Upper lobe of left lung (tissue), 6 donors: ENCODE measurements around the gene ICAM4. TPM values are rescaled to one million over a fixed set of nuclear protein-coding genes. Genes with fewer than 3 reads are reported as not detected.

Experiments used
- ATAC-seq, 2 donors: fragments of 200-7000 bp; cut with Tn5 transposase; one replicate each; pipeline ENCODE4 v1.9.1; 2022; ENCODE audit warnings: mild to moderate bottlenecking in 2 of 2, moderate library complexity in 2 of 2; ENCODE audit not compliant: low FRiP score in 2 of 2
- DNase-seq, 2 donors: peaks; one replicate each; pipeline ENCODE4 v3.0.0-alpha.2; 2019 to 2020
- H3K27ac ChIP-seq, 4 donors: fragments of 200-600 bp; sonication (generic); one replicate each; pipeline ENCODE4 v1.5.1; 2016 to 2019
- H3K27me3 ChIP-seq, 4 donors: fragments of 200-600 bp; sonication (generic); one replicate each; pipeline ENCODE4 v1.5.1; 2017 to 2019
- H3K36me3 ChIP-seq, 4 donors: fragments of 200-600 bp; sonication (generic); one replicate each; pipeline ENCODE4 v1.5.1; 2016 to 2019
- H3K4me1 ChIP-seq, 4 donors: fragments of 200-600 bp; sonication (generic); one replicate each; pipeline ENCODE4 v1.5.1; 2018 to 2019
- H3K4me3 ChIP-seq, 4 donors: fragments of 200-600 bp; sonication (generic); one replicate each; pipeline ENCODE4 v1.5.1; 2017 to 2019; ENCODE audit warnings: mild to moderate bottlenecking in 2 of 4, moderate library complexity in 1 of 4
- H3K9me3 ChIP-seq, 4 donors: fragments of 200-600 bp; sonication (generic); one replicate each; pipeline ENCODE4 v1.5.1; 2018 to 2019
- EP300 ChIP-seq, 4 donors: sonication (generic); formaldehyde crosslinking; IDR thresholded peaks; one replicate each; pipeline ENCODE4 v1.5.1; 2017; ENCODE audit warnings: antibody characterized with exemption in 4 of 4, control low read depth in 2 of 4
- POLR2A ChIP-seq, 4 donors: fragments of 450-650 bp; IDR thresholded peaks; one replicate each; pipeline ENCODE4 v1.5.1; 2016 to 2017; ENCODE audit warnings: antibody characterized with exemption in 4 of 4, mild to moderate bottlenecking in 2 of 4
- POLR2AphosphoS5 ChIP-seq, 2 donors: sonication (generic); formaldehyde crosslinking; IDR thresholded peaks; one replicate each; pipeline ENCODE4 v1.5.1; 2017; ENCODE audit warnings: antibody characterized with exemption in 2 of 2
- WGBS, 2 donors: methylation state at CpG; one replicate each; pipeline ENCODE4 v1.1.5; 2017 to 2018; 5-methylcytosine and 5-hydroxymethylcytosine counted together
- total RNA-seq, 6 donors: library from RNA; depleted of rRNA in 4 of 6; stranded (reverse); fragments of >200 nt in 4 of 6; gene quantifications; one replicate each; pipeline versions ENCODE4 v1.1.0 to v1.2.1, GENCODE V29; 2016 to 2021
- TF ChIP-seq, protein P1 (sequence below), 6 experiments: fragments of 450-650 bp in 4 of 6; fragments of 200-600 bp in 2 of 6; sonication (generic) in 2 of 6; IDR thresholded peaks; one replicate each; pipeline ENCODE4 v1.5.1; 2016 to 2019; ENCODE audit warnings: antibody characterized with exemption in 6 of 6
- donor health status: DM: no; HTN: no; CAD: no; lungs with moderate emphysema.
- donor health status: DM: no; HTN: yes; CAD: no; lungs with severe emphysema.

The ICAM4 gene
- total RNA-seq, 6 donors from 2014 or later = 6.3 to 24.3 (median 12.0) TPM

GRCh38 chr19:10245189-10245939 is 41.4 kb upstream of the ICAM4 start:
- H3K4me1 ChIP-seq = peaks cover 0 to 5% (median 0%) of the 10 kb centered on the region in 4 donors
- WGBS, 2 donors = 71 to 84% methylated on average over 9 of the region's 9 CpGs
- no peak overlapping the region for H3K4me3 ChIP-seq
- DNase-seq (no peak), ATAC-seq (no peak)
- no peaks in the 10 kb centered on the region for H3K9me3 ChIP-seq
- H3K27ac ChIP-seq = no peak overlapping the region
- no peak for TF ChIP-seq POLR2A (IDR thresholded peaks at IDR 0.05)
- no peak for TF ChIP-seq POLR2AphosphoS5 (IDR thresholded peaks at IDR 0.05)
- TF ChIP-seq, protein P1, sequence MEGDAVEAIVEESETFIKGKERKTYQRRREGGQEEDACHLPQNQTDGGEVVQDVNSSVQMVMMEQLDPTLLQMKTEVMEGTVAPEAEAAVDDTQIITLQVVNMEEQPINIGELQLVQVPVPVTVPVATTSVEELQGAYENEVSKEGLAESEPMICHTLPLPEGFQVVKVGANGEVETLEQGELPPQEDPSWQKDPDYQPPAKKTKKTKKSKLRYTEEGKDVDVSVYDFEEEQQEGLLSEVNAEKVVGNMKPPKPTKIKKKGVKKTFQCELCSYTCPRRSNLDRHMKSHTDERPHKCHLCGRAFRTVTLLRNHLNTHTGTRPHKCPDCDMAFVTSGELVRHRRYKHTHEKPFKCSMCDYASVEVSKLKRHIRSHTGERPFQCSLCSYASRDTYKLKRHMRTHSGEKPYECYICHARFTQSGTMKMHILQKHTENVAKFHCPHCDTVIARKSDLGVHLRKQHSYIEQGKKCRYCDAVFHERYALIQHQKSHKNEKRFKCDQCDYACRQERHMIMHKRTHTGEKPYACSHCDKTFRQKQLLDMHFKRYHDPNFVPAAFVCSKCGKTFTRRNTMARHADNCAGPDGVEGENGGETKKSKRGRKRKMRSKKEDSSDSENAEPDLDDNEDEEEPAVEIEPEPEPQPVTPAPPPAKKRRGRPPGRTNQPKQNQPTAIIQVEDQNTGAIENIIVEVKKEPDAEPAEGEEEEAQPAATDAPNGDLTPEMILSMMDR (IDR thresholded peaks at IDR 0.05) = no peak
- no peak for TF ChIP-seq EP300 (IDR thresholded peaks at IDR 0.05)
- H3K36me3 ChIP-seq = no peaks in the 10 kb centered on the region
- no peaks in the 10 kb centered on the region for H3K27me3 ChIP-seq

DNA sequence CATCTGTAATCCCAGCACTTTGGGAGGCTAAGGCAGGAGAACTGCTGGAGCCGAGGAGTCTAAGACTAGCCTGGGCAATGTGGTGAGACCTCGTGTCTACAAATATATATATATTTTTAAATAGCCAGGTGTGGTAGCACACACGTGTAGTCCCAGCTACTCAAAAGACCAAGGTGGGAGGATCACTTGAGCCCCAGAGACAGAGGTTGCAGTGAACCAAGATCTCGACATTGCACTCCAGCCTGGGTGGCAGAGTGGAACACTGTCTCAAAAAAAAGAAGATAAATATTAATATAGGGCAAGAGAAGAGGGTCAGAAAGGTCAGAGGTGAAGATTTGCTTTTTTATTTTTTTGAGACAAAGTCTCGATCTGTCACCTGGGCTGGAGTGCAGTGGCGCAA is 40.2 kb upstream of the ICAM4 start:
- Histone ChIP-seq H3K4me3 (no peak overlapping the region), H3K36me3 (no peaks in the 10 kb centered on the region), H3K4me1 (peaks cover 5 to 14% (median 8%) of the 10 kb centered on the region in 4 donors), H3K27ac (no peak overlapping the region), H3K27me3 (no peaks in the 10 kb centered on the region), H3K9me3 (no peaks in the 10 kb centered on the region)
- WGBS, 2 donors = 79 to 83% methylated on average over 6 of the region's 6 CpGs
- no peak for DNase-seq
- TF ChIP-seq EP300 (IDR thresholded peaks at IDR 0.05) (no peak), POLR2A (IDR thresholded peaks at IDR 0.05) (no peak), POLR2AphosphoS5 (IDR thresholded peaks at IDR 0.05) (no peak)
- TF ChIP-seq, protein P1 (IDR thresholded peaks at IDR 0.05) = no peak
- no peak for ATAC-seq

GRCh38 chr19:10251792-10252694 is 34.7 kb upstream of the ICAM4 start, which contains the start of gene MRPL4:
Gene MRPL4, plus strand, starts transcription at chr19:10252214. Its CDS starts 40 bp downstream, at chr19:10252254.
- peak within 1 kb of the TSS; percentile 77 to 91 (median 86) for H3K27ac ChIP-seq
- H3K27me3 ChIP-seq = no peaks in the 10 kb centered on the region
- TF ChIP-seq, protein P1 (IDR thresholded peaks at IDR 0.05) = peak in 4 of 6 experiments; percentile 30 to 52 (median 48)
- TF ChIP-seq EP300 (IDR thresholded peaks at IDR 0.05) = peak in 1 of 4 donors; percentile 24
- TF ChIP-seq POLR2A (IDR thresholded peaks at IDR 0.05) = peak in 3 of 4 donors; percentile 45 to 76 (median 68)
- peak in 1 of 2 donors; percentile 86 for TF ChIP-seq POLR2AphosphoS5 (IDR thresholded peaks at IDR 0.05)
- DNase-seq = peak; percentile 96 to 99
- no peaks in the 10 kb centered on the region for H3K9me3 ChIP-seq
- peaks cover 0 to 33% (median 26%) of the 10 kb centered on the region in 4 donors for H3K36me3 ChIP-seq
- peaks cover 13 to 28% (median 15%) of the 10 kb centered on the region in 4 donors for H3K4me1 ChIP-seq
- H3K4me3 ChIP-seq = peak within 1 kb of the TSS; percentile 75 to 96 (median 90)
- ATAC-seq = peak; percentile 96 to 97
- 0 to 1% methylated on average over 9 to 17 of the region's 77 CpGs for WGBS, 2 donors

DNA sequence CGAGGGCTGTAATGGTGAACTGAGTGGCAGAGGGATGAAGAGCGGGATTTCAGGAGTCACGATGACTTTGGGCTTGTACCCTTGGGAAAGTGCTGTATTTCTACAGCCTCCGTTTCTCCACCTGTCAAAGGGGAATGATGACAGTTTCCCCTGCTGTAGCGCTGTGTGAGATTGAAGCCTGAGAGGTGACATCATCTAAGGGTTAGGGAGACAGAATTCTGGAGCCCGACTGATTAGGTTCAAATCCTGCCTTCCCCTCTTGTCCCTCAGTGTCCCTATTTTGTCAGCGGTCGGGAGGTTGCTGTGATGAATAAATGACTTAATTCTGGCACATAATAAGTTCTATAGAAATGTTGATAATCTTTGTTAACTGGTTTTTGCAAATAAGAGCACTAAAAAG is 34.0 kb upstream of the ICAM4 start:
- no peaks in the 10 kb centered on the region for H3K27me3 ChIP-seq
- peaks cover 3 to 39% (median 32%) of the 10 kb centered on the region in 4 donors for H3K36me3 ChIP-seq
- 27 to 47% methylated on average over 4 to 8 of the region's 8 CpGs for WGBS, 2 donors
- H3K4me1 ChIP-seq = peaks cover 13 to 28% (median 15%) of the 10 kb centered on the region in 4 donors
- peak overlapping the region; percentile 77 to 91 (median 86) for H3K27ac ChIP-seq
- DNase-seq (no peak), ATAC-seq (no peak)
- H3K4me3 ChIP-seq = peak overlapping the region; percentile 75 to 96 (median 90)
- H3K9me3 ChIP-seq = no peaks in the 10 kb centered on the region
- TF ChIP-seq POLR2A (IDR thresholded peaks at IDR 0.05) (no peak), POLR2AphosphoS5 (IDR thresholded peaks at IDR 0.05) (no peak), EP300 (IDR thresholded peaks at IDR 0.05) (no peak)
- TF ChIP-seq, protein P1 (IDR thresholded peaks at IDR 0.05) = no peak
